GM13976 (cell line): ENCODE results near the gene RPUSD1.
"Not testable (repeated sequence)": the region's sequence is repeated elsewhere in the genome, so short reads cannot be mapped to it uniquely, and the experiment has no call there.

Experiments used
- DNase-seq: peaks from one replicate; pipeline ENCODE4 v3.0.0; 2012; ENCODE audit warnings: low spot score
- CTCF ChIP-seq: IDR thresholded peaks from 2 replicates; pipeline ENCODE4 v1.5.1; 2012; ENCODE audit warnings: borderline replicate concordance, mild to moderate bottlenecking; ENCODE audit not compliant: insufficient read depth; ENCODE audit errors: extremely low read depth, missing control alignments, control extremely low read depth
- in situ Hi-C: fragments of 300-500 bp; cut with MboI; formaldehyde crosslinking; loops from one replicate; pipeline ENCODE4 v1.12.0; 2022; ENCODE audit warnings: low sequenced_read_pairs, mixed read lengths, inconsistent platforms; ENCODE audit not compliant: unreplicated experiment

RPUSD1 gene

GRCh38 chr16:749010-749409 is 39.2 kb downstream of the RPUSD1 start:
- no peak for TF ChIP-seq CTCF
- DNase-seq, result no peak
- in situ Hi-C loops, result no loop called here

- DNase-seq, result no peak
- in situ Hi-C loops, result no loop called here
- no peak for TF ChIP-seq CTCF
Measured at GRCh38 chr16:747978-748746, 40.0 kb downstream of the RPUSD1 start.

- no peak for TF ChIP-seq CTCF
- no peak for DNase-seq
- in situ Hi-C loops, result no loop called here
Measured at GRCh38 chr16:746637-747036, 41.5 kb downstream of the RPUSD1 start.

GRCh38 chr16:745739-746138 is 42.4 kb downstream of the RPUSD1 start:
- peak; percentile 81 for DNase-seq
- no peak for TF ChIP-seq CTCF
- in situ Hi-C loops, result no loop called here

- TF ChIP-seq CTCF, result no peak
- in situ Hi-C loops, result no loop called here
- no peak for DNase-seq
Measured at GRCh38 chr16:743794-744500, 44.2 kb downstream of the RPUSD1 start.

- in situ Hi-C loops, DNase-seq: not testable (repeated sequence)
Measured at GRCh38 chr16:742894-743293, 45.3 kb downstream of the RPUSD1 start.

- in situ Hi-C loops, result no loop called here
Measured at GRCh38 chr16:741986-742629, 46.1 kb downstream of the RPUSD1 start.

More at GRCh38 chr16:741986-742629, 46.1 kb downstream of the RPUSD1 start:
- DNase-seq, result no peak
- no peak for TF ChIP-seq CTCF
